ENCODE measurements around the gene EFCAB8.

GRCh38 chr20:32984631-32985354 is 126.1 kb downstream of the EFCAB8 start:
- TF ChIP-seq, protein P1, sequence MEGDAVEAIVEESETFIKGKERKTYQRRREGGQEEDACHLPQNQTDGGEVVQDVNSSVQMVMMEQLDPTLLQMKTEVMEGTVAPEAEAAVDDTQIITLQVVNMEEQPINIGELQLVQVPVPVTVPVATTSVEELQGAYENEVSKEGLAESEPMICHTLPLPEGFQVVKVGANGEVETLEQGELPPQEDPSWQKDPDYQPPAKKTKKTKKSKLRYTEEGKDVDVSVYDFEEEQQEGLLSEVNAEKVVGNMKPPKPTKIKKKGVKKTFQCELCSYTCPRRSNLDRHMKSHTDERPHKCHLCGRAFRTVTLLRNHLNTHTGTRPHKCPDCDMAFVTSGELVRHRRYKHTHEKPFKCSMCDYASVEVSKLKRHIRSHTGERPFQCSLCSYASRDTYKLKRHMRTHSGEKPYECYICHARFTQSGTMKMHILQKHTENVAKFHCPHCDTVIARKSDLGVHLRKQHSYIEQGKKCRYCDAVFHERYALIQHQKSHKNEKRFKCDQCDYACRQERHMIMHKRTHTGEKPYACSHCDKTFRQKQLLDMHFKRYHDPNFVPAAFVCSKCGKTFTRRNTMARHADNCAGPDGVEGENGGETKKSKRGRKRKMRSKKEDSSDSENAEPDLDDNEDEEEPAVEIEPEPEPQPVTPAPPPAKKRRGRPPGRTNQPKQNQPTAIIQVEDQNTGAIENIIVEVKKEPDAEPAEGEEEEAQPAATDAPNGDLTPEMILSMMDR (conservative IDR thresholded peaks at IDR 0.05) = no peak
- no peak for TF ChIP-seq EZH2 (IDR thresholded peaks at IDR 0.05; ENCODE audit: low read depth)
